ENCODE measurements around the gene VWA5B1. TPM values are rescaled to one million over a fixed set of nuclear protein-coding genes. Genes with fewer than 3 reads are reported as not detected.

Gene VWA5B1
- total RNA-seq, 3 donors from 2014 or later (not counting 1 experiment from before 2014, with no cell fraction given) = not detected

DNA sequence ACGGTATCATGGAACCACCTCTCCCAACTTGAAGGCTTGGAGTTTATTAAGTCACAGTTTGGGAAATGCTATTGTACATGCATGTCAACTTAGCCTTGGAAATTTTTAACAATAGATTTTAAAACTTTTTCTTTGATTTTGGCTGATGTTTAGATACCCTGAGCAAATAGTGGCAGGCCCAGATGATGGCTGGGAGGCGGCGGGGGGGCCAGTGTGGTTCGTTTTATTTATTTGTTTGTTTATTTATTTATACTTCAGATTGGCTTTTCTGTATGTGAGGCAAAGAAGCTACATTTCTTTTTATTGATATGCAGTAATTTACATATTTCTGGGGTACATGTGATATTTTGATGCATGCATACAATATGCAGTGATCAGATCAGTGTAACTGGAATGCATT is 82.0 kb downstream of the VWA5B1 start:
- Histone ChIP-seq H3K36me3 (ENCODE audit: control insufficient read depth, insufficient read depth, low read length) (no peaks in the 10 kb centered on the region), H3K27me3 (ENCODE audit: control insufficient read depth, insufficient read depth, low read length) (no peaks in the 10 kb centered on the region), H3K27ac (ENCODE audit: low read length) (no peak overlapping the region), H3K4me3 (ENCODE audit: low read length) (no peak overlapping the region), H3K9me3 (ENCODE audit: control insufficient read depth, insufficient read depth, low read length) (no peaks in the 10 kb centered on the region), H3K4me1 (ENCODE audit: control insufficient read depth, insufficient read depth, low read length) (no peaks in the 10 kb centered on the region)
- DNase-seq = no peak
- no peaks in the 10 kb centered on the region for H3K36me3 Mint-ChIP-seq
- H3K9me3 Mint-ChIP-seq = no peaks in the 10 kb centered on the region
- WGBS (ENCODE audit: insufficient coverage) = 65% methylated on average over 4 of the region's 4 CpGs
- no peak overlapping the region for H3K4me3 Mint-ChIP-seq
- no peak overlapping the region for H3K27ac Mint-ChIP-seq
- TF ChIP-seq, protein P1, sequence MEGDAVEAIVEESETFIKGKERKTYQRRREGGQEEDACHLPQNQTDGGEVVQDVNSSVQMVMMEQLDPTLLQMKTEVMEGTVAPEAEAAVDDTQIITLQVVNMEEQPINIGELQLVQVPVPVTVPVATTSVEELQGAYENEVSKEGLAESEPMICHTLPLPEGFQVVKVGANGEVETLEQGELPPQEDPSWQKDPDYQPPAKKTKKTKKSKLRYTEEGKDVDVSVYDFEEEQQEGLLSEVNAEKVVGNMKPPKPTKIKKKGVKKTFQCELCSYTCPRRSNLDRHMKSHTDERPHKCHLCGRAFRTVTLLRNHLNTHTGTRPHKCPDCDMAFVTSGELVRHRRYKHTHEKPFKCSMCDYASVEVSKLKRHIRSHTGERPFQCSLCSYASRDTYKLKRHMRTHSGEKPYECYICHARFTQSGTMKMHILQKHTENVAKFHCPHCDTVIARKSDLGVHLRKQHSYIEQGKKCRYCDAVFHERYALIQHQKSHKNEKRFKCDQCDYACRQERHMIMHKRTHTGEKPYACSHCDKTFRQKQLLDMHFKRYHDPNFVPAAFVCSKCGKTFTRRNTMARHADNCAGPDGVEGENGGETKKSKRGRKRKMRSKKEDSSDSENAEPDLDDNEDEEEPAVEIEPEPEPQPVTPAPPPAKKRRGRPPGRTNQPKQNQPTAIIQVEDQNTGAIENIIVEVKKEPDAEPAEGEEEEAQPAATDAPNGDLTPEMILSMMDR (IDR thresholded peaks at IDR 0.05) = no peak
- no peaks in the 10 kb centered on the region for H3K4me1 Mint-ChIP-seq
- no peak for ATAC-seq
- peaks cover 17 to 20% of the 10 kb centered on the region in 2 donors for H3K27me3 Mint-ChIP-seq (ENCODE audit: low read depth in 2 of 2)
- intact Hi-C loops (cut with micrococcal nuclease) = no loop called here

DNA sequence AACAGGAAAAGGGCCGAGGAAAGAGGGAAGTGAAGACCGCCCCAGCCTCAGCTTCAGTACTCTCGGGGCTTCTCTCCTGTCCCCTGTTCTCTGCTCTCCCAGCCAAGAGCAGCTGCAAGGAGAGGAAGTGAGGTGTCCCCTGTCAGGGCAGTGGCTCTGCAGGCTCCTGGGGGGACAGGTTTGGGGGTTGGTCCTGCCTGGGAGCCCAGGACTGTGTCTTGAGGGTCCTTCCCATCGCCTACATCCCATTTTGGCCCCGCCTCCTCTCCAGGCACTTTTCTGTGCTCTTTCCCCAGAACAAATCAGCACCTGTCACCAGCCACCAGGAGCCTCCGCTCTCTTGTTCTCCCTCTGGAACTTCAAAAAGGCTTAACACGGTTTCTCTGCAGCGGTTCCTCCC is 82.6 kb downstream of the VWA5B1 start:
- Mint-ChIP-seq H3K27ac (no peak overlapping the region), H3K4me1 (no peaks in the 10 kb centered on the region), H3K27me3 (ENCODE audit: low read depth in 2 of 2) (peaks cover 12 to 14% of the 10 kb centered on the region in 2 donors), H3K36me3 (no peaks in the 10 kb centered on the region), H3K4me3 (no peak overlapping the region), H3K9me3 (no peaks in the 10 kb centered on the region)
- H3K4me1 ChIP-seq (ENCODE audit: control insufficient read depth, insufficient read depth, low read length) = no peaks in the 10 kb centered on the region
- DNase-seq (no peak), ATAC-seq (no peak)
- H3K9me3 ChIP-seq (ENCODE audit: control insufficient read depth, insufficient read depth, low read length) = no peaks in the 10 kb centered on the region
- no peak overlapping the region for H3K27ac ChIP-seq (ENCODE audit: low read length)
- TF ChIP-seq, protein P1 (IDR thresholded peaks at IDR 0.05) = no peak
- intact Hi-C loops (cut with micrococcal nuclease) = no loop called here
- 25% methylated on average over 8 of the region's 8 CpGs for WGBS (ENCODE audit: insufficient coverage)
- H3K36me3 ChIP-seq (ENCODE audit: control insufficient read depth, insufficient read depth, low read length) = no peaks in the 10 kb centered on the region
- H3K4me3 ChIP-seq (ENCODE audit: low read length) = no peak overlapping the region
- no peaks in the 10 kb centered on the region for H3K27me3 ChIP-seq (ENCODE audit: control insufficient read depth, insufficient read depth, low read length)

DNA sequence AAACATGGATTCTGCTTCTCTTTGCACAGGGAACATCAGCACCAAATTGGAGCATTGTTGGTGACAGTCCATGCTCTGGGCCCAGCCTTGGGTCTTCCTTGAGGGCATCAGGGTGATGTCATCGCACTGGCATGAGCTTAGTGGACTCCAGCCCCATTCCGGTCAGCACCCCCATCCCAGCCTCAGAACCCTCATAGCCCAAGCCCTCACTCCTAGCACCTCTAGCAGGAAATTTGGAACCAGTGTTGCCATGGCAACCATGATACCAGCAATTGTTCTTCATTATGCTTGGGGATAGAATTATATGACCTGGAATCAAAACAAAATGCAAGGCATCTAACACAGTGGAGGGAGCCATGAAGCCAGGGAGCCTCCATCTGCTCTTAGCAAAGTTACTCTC is 83.1 kb downstream of the VWA5B1 start:
- no peak for ATAC-seq
- intact Hi-C loops (cut with micrococcal nuclease) = no loop called here
- Histone ChIP-seq H3K27me3 (ENCODE audit: control insufficient read depth, insufficient read depth, low read length) (no peaks in the 10 kb centered on the region), H3K4me3 (ENCODE audit: low read length) (no peak overlapping the region), H3K9me3 (ENCODE audit: control insufficient read depth, insufficient read depth, low read length) (no peaks in the 10 kb centered on the region), H3K4me1 (ENCODE audit: control insufficient read depth, insufficient read depth, low read length) (no peaks in the 10 kb centered on the region), H3K27ac (ENCODE audit: low read length) (no peak overlapping the region), H3K36me3 (ENCODE audit: control insufficient read depth, insufficient read depth, low read length) (no peaks in the 10 kb centered on the region)
- Mint-ChIP-seq H3K4me3 (no peak overlapping the region), H3K27ac (no peak overlapping the region), H3K9me3 (no peaks in the 10 kb centered on the region), H3K4me1 (no peaks in the 10 kb centered on the region), H3K27me3 (ENCODE audit: low read depth in 2 of 2) (peaks cover 9 to 11% of the 10 kb centered on the region in 2 donors), H3K36me3 (no peaks in the 10 kb centered on the region)
- DNase-seq = no peak
- TF ChIP-seq, protein P1 (IDR thresholded peaks at IDR 0.05) = no peak
- WGBS (ENCODE audit: insufficient coverage) = 69% methylated on average over 2 of the region's 2 CpGs

DNA sequence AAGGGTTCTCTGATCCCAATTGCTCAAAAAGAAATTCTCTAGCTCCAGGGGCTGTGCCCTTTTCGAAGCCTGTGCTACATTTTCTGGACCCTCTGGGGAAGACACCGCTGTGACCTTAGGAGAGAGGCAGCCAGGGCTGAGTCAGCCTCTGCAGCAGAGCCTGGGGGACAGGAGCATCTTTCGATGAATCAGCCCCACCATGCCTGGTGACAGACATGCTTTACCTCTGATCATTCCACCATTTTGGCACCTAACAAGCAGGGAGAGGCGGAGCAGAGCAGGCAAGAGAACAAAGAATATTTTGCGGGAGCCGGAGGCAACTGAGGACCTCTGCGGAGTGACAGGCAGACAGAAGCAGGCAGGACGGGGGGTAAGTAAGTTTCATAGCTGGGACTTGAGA is 84.9 kb downstream of the VWA5B1 start:
- DNase-seq = no peak
- no peak for ATAC-seq
- intact Hi-C loops (cut with micrococcal nuclease) = no loop called here
- Histone ChIP-seq H3K36me3 (ENCODE audit: control insufficient read depth, insufficient read depth, low read length) (no peaks in the 10 kb centered on the region), H3K27ac (ENCODE audit: low read length) (no peak overlapping the region), H3K4me3 (ENCODE audit: low read length) (no peak overlapping the region), H3K27me3 (ENCODE audit: control insufficient read depth, insufficient read depth, low read length) (no peaks in the 10 kb centered on the region), H3K4me1 (ENCODE audit: control insufficient read depth, insufficient read depth, low read length) (no peaks in the 10 kb centered on the region), H3K9me3 (ENCODE audit: control insufficient read depth, insufficient read depth, low read length) (no peaks in the 10 kb centered on the region)
- H3K27me3 Mint-ChIP-seq (ENCODE audit: low read depth in 2 of 2) = peaks cover 8 to 16% of the 10 kb centered on the region in 2 donors
- H3K36me3 Mint-ChIP-seq = no peaks in the 10 kb centered on the region
- H3K27ac Mint-ChIP-seq = no peak overlapping the region
- 75% methylated on average over 8 of the region's 8 CpGs for WGBS (ENCODE audit: insufficient coverage)
- H3K4me3 Mint-ChIP-seq = no peak overlapping the region
- TF ChIP-seq, protein P1 (IDR thresholded peaks at IDR 0.05) = no peak
- no peaks in the 10 kb centered on the region for H3K9me3 Mint-ChIP-seq
- H3K4me1 Mint-ChIP-seq = no peaks in the 10 kb centered on the region
